Measurements from ENCODE around the gene DYNC2LI1.

The DYNC2LI1 gene

GRCh38 chr2:43818761-43819160, 44.9 kb downstream of the DYNC2LI1 start:
- no peak for DNase-seq (ENCODE audit: low read depth)

GRCh38 chr2:43819491-43820163, 45.8 kb downstream of the DYNC2LI1 start:
- no peak for DNase-seq (ENCODE audit: low read depth)

- no peak for DNase-seq (ENCODE audit: low read depth)
Measured at GRCh38 chr2:43822839-43823238, 49.0 kb downstream of the DYNC2LI1 start.

GRCh38 chr2:43823751-43824150, 49.9 kb downstream of the DYNC2LI1 start:
- DNase-seq (ENCODE audit: low read depth): no peak

GRCh38 chr2:43824512-43824911, 50.7 kb downstream of the DYNC2LI1 start:
- no peak for DNase-seq (ENCODE audit: low read depth)

GRCh38 chr2:43824951-43825493, 51.2 kb downstream of the DYNC2LI1 start:
- DNase-seq (ENCODE audit: low read depth): no peak

- no peak for DNase-seq (ENCODE audit: low read depth)
Measured at GRCh38 chr2:43825841-43826240, 52.0 kb downstream of the DYNC2LI1 start.

DNA sequence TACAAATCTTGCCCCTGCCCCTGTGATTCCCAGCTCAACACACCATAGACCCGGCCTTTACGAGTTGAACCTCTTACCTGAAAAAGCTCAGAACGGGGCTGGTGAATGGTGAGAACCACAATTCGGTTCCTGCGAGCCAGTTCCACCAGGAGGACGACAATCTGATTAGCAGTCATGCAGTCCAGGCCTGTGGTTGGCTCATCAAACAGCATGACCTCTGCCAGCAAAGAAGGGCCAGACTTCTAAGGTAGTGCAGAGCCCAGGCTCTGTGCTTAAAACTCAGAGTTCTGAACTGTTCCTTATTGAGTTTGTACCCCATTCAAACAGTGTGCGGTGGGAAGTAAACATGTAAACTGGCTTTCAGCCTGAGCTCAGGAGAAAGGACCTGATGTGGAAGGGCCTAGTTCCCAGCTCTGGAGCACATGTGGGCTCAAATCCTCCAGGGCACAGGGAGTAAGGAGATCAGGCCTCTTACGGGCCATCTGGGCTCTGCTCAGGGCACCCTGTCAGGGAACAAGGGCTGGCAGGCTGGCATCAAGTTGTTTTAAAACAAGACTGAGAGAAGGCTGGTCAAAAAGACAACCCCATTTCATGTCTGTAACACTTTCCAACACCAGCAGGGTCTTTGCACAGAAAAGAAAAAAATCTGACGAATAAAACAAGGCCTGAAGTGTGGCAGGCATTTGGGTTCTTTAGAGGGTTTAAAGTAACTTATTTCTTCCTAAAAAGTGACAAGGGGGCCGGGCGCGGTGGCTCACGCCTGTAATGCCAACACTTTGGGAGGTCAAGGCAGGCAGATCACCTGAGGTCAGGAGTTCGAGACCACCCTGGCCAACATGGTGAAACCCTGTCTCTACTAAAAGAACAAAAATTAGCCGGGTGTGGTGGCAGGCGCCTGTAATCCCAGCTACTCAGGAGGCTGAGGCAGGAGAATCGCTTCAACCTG, 52.7 kb downstream of the DYNC2LI1 start:
- DNase-seq (ENCODE audit: low read depth): no peak

- no peak for DNase-seq (ENCODE audit: low read depth)
Measured at GRCh38 chr2:43831543-43832294, 57.9 kb downstream of the DYNC2LI1 start.

GRCh38 chr2:43832457-43832856, 58.6 kb downstream of the DYNC2LI1 start:
- DNase-seq (ENCODE audit: low read depth): no peak

- no peak for DNase-seq (ENCODE audit: low read depth)
Measured at GRCh38 chr2:43837033-43837432, 63.2 kb downstream of the DYNC2LI1 start.

DNA sequence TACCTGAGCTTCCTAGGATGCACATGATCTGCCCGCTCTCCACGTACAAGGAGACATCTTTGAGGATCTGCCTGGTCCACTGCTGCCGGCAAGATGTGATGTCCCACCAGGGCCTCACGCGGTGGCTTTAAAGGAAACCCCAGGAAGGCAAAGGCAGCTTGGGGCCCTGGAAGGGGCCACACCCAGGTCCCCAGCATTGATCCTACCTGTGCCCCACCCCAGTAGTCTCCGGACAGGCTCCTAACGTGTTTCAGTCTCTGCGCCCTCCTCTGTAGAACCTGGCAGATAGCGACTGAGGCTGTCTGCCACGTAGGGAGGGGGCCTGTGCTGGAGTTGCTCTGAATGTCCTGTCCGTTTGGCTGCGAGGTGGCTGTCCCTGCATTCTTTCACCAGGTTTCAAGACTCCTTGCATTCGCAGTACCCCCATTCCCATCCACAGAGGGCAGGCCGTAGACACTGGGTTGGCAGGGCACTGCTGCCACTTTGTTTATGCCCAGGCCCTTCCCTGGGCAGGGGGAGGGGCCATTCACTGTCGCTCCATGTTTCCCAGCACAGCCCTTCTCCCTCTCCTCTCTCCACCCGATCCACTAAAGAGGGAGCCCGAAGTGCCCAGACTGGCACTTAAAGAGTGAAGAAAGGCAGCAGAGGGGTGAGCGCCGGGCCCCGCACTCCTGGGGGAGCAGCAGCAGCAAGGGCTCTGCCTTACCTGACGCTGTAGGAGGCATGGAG, 64.2 kb downstream of the DYNC2LI1 start:
- DNase-seq (ENCODE audit: low read depth): no peak

DNA sequence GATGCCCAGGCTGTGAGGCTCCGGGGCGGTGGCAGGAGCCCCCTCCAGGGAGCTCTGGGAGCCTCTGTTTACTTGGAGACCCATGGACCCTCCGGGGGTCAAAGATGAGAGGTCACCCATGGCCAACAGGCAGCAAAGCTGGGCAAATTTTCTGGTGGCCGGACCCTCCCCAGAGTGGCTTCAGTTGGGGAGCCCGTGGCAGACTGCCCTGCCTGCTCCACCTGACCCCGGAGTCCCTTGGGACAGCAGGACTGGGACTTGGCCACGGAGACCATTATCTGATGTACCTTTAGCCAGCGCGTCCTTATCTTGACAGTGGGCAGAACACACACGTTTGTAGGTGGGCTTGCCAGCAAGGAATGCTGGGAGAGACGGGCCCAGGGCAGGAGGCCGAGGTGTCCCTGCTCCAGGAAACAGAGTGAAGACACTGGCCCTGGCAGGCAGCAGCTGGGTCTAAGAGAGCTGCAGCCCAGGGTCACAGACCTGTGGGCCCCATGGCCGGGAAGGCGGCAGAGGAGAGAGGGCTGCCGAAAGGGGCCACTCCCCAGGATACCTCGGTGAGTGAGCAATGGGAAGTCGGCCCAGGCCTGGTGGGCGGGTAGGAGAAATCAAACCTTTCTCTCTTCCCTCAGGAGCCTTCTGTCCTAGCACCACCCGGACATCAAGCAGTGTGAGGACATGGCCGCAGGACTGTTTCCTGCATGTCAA, 64.9 kb downstream of the DYNC2LI1 start, which contains the start of the genes ABCG5 and ABCG8:
Gene ABCG5 (minus strand): TSS at position 280 of the 708 bp plus-strand sequence. CDS start 160 bp downstream, at position 120.
Gene ABCG8 (plus strand): TSS at position 412 of the 708 bp plus-strand sequence. CDS start 83 bp downstream, at position 495.
- no peak for DNase-seq (ENCODE audit: low read depth)

- DNase-seq (ENCODE audit: low read depth): no peak
Measured at GRCh38 chr2:43839776-43840564, 66.1 kb downstream of the DYNC2LI1 start.

DNA sequence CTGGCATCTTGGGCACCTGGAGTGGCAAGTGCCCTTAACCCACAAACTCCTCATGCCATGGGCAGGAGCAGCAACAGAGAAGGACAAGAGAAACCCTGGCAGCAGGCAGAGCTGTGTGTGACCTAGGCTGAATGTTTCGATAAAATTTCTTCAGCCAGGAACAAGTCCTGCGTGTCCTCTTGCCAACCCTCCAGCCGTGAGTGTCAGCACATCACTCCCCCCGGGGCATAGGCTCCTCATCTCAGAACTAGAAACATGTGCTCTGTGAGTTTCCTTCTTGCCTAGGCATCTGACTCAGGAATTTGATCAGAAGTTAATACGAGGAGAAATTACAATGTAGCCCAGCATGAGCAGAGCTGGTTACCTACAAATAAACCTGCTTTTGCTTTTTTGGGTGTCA, 67.1 kb downstream of the DYNC2LI1 start:
- DNase-seq (ENCODE audit: low read depth): no peak

GRCh38 chr2:43841949-43842865, 68.4 kb downstream of the DYNC2LI1 start:
- DNase-seq (ENCODE audit: low read depth): no peak

DNA sequence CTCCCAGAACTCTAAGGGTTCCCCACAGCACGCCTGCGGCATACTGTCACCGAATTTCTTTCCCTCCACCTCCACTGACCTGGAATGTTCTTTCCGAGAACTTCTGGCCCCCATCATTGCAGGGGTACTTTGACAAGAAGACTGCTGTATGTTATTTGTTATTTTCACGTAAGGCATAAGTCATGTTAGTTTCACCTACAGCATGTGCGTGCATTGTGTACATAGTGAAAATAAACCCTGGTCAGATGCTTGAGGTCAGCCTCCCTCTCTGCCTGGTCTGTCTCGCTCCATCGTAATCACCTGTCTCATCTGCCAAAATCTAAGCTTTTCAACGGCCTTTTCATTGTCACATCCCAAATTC, 69.0 kb downstream of the DYNC2LI1 start:
- DNase-seq (ENCODE audit: low read depth): no peak

GRCh38 chr2:43845181-43845580, 71.3 kb downstream of the DYNC2LI1 start:
- DNase-seq (ENCODE audit: low read depth): no peak

All from activated T-cell treated with anti-CD3 and anti-CD28 coated beads for 1 hour (primary cell).